ENCODE measurements around the gene ALPP. TPM values are rescaled to one million over a fixed set of nuclear protein-coding genes. Genes with fewer than 3 reads are reported as not detected.

ALPP gene
- total and polyA plus RNA-seq, 2 donors (not counting 1 experiment from before 2014, with no cell fraction given): not detected

- peaks cover 0 to 3% (median 0%) of the 10 kb centered on the region in 3 donors for H3K9me3 ChIP-seq (ENCODE audit: control extremely low read depth in 1 of 3, control insufficient read depth in 2 of 3, insufficient read depth in 1 of 3, low read length in 2 of 3)
- H3K27me3 ChIP-seq (replicated peaks in 1 of 4; ENCODE audit: control extremely low read depth in 1 of 4, control insufficient read depth in 3 of 4, insufficient read depth in 4 of 4, low read length in 3 of 4): no peaks in the 10 kb centered on the region
- Mint-ChIP-seq H3K27ac (no peak overlapping the region), H3K4me3 (no peak overlapping the region), H3K9me3 (ENCODE audit: insufficient read depth) (peaks cover under 1% of the 10 kb centered on the region), H3K4me1 (no peaks in the 10 kb centered on the region), H3K27me3 (no peaks in the 10 kb centered on the region)
- H4K20me1 ChIP-seq (ENCODE audit: control insufficient read depth, insufficient read depth, low read length, poor library complexity, severe bottlenecking): no peaks in the 10 kb centered on the region
- ChIA-PET POLR2A (no interaction called here), CTCF (interaction anchor here (1.0 to 1.2 kb wide), 2 partner anchors 14 to 206 kb away, joined by 3 to 4 read pairs; no protein-coding TSS in a partner anchor)
- intact Hi-C loops (cut with micrococcal nuclease): no loop called here
- DNase-seq: no peak
- H3K27ac ChIP-seq (ENCODE audit: low read length in 2 of 2): no peak overlapping the region
- no peak for ATAC-seq (ENCODE audit: low read depth)
- H3K4me3 ChIP-seq (ENCODE audit: control extremely low read depth in 1 of 5, extremely low read depth in 1 of 5, insufficient read depth in 1 of 5, low read depth in 2 of 5, low read length in 4 of 5): no peak overlapping the region
- H3K9ac ChIP-seq (ENCODE audit: low read length): no peak overlapping the region
- no CpG with 5 or more reads among the region's 4 CpGs for WGBS (ENCODE audit: insufficient coverage)
- no peak overlapping the region for H2AFZ ChIP-seq (ENCODE audit: insufficient read depth, low read depth, low read length, poor library complexity, severe bottlenecking)
- H3K4me1 ChIP-seq (ENCODE audit: control insufficient read depth in 2 of 2, insufficient read depth in 2 of 2, low read length in 2 of 2): no peaks in the 10 kb centered on the region
- H3K36me3 ChIP-seq (replicated peaks in 1 of 2; ENCODE audit: control extremely low read depth in 1 of 2, control insufficient read depth in 1 of 2, extremely low read depth in 1 of 2, insufficient read depth in 2 of 2, low read length in 1 of 2): no peaks in the 10 kb centered on the region
- TF ChIP-seq EZH2 (IDR thresholded peaks at IDR 0.05; ENCODE audit: borderline replicate concordance, insufficient read depth, low read depth, low read length, poor library complexity, severe bottlenecking) (no peak), CTCF (IDR thresholded peaks at IDR 0.05) (no peak)
- H3K79me2 ChIP-seq (ENCODE audit: control insufficient read depth, insufficient read depth, low read length): no peaks in the 10 kb centered on the region
- no peak overlapping the region for H3K4me2 ChIP-seq (replicated peaks; ENCODE audit: low read depth, low read length, poor library complexity, severe bottlenecking)
Observed at GRCh38 chr2:232341739-232342126, 36.8 kb upstream of the ALPP start.

DNA sequence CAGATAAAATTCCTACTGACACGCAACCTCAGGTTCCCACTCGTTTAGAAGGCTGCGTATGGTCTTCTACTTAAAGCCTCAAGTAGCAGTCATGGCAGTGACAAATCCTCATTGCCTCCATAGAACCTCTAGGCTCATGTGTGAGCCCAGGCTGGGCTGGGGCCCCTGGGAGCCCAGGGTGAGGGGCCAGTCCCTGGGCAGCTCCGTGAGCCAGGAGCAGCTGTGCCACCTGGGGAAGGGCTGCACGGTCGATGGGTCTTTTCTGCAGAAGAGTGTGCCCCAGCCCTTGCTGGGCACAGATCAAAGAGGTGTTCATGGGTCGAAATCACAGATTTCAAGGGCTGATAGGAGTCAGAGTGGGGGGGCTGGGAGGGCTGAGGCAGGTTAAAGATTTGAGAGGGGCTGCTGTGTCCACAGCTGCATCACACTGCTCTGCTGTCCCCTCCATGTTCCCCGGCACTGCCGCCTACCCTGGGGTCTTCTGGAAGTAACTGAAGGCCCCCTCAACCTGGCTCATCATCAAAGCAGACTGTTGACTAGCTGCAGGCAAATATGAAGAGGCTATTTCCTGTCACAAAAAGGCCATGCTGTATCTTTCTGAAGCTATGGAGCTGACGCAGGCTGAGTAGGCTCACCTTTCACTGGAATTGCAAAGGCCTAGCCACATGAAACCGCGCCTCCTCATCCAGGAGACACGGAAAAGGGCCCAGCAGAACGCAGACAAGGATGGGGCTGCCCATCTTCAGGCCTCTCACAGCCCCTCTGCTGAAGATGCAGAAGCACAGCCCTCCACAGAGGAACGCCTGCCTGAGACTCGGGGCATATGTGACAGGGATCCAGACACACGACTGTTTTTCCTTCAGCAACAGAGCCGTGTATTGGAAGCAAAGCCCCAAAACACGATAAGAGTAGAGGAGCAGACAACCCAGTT is 35.7 kb upstream of the ALPP start:
- Mint-ChIP-seq H3K9me3 (ENCODE audit: insufficient read depth) (peaks cover 3% of the 10 kb centered on the region), H3K4me1 (no peaks in the 10 kb centered on the region), H3K27me3 (no peaks in the 10 kb centered on the region), H3K4me3 (no peak overlapping the region), H3K27ac (no peak overlapping the region)
- CTCF ChIA-PET: no interaction called here
- Histone ChIP-seq H3K36me3 (replicated peaks in 1 of 2; ENCODE audit: control extremely low read depth in 1 of 2, control insufficient read depth in 1 of 2, extremely low read depth in 1 of 2, insufficient read depth in 2 of 2, low read length in 1 of 2) (no peaks in the 10 kb centered on the region), H3K4me3 (ENCODE audit: control extremely low read depth in 1 of 5, extremely low read depth in 1 of 5, insufficient read depth in 1 of 5, low read depth in 2 of 5, low read length in 4 of 5) (no peak overlapping the region), H3K79me2 (ENCODE audit: control insufficient read depth, insufficient read depth, low read length) (no peaks in the 10 kb centered on the region), H3K4me2 (replicated peaks; ENCODE audit: low read depth, low read length, poor library complexity, severe bottlenecking) (no peak overlapping the region), H3K9me3 (ENCODE audit: control extremely low read depth in 1 of 3, control insufficient read depth in 2 of 3, insufficient read depth in 1 of 3, low read length in 2 of 3) (peaks cover 0 to 6% (median 0%) of the 10 kb centered on the region in 3 donors), H4K20me1 (ENCODE audit: control insufficient read depth, insufficient read depth, low read length, poor library complexity, severe bottlenecking) (no peaks in the 10 kb centered on the region), H3K27ac (ENCODE audit: low read length in 2 of 2) (no peak overlapping the region), H3K9ac (ENCODE audit: low read length) (no peak overlapping the region), H3K27me3 (replicated peaks in 1 of 4; ENCODE audit: control extremely low read depth in 1 of 4, control insufficient read depth in 3 of 4, insufficient read depth in 4 of 4, low read length in 3 of 4) (no peaks in the 10 kb centered on the region), H2AFZ (ENCODE audit: insufficient read depth, low read depth, low read length, poor library complexity, severe bottlenecking) (no peak overlapping the region), H3K4me1 (ENCODE audit: control insufficient read depth in 2 of 2, insufficient read depth in 2 of 2, low read length in 2 of 2) (no peaks in the 10 kb centered on the region)
- ATAC-seq (ENCODE audit: low read depth) (no peak), DNase-seq (no peak)
- 89% methylated on average over 19 of the region's 19 CpGs for WGBS (ENCODE audit: insufficient coverage)
- TF ChIP-seq EZH2 (IDR thresholded peaks at IDR 0.05; ENCODE audit: borderline replicate concordance, insufficient read depth, low read depth, low read length, poor library complexity, severe bottlenecking): no peak
- no peak for TF ChIP-seq CTCF (IDR thresholded peaks at IDR 0.05)
- intact Hi-C loops (cut with micrococcal nuclease): no loop called here
- POLR2A ChIA-PET: no interaction called here
